ENCODE results near the gene SLC5A4.
"Not testable (repeated sequence)": the region's sequence is repeated elsewhere in the genome, so short reads cannot be mapped to it uniquely, and the experiment has no call there.

- TF ChIP-seq CTCF (IDR thresholded peaks at IDR 0.05); EZH2 (IDR thresholded peaks at IDR 0.05; ENCODE audit: borderline replicate concordance, insufficient read depth, low read depth, low read length, poor library complexity, severe bottlenecking): not testable (repeated sequence)
Measured at GRCh38 chr22:32293921-32294320, 38.8 kb upstream of the SLC5A4 start.

Measured in B cell (primary cell).